ENCODE measurements around the gene TRAF3IP1.

GRCh38 chr2:238286095-238286494 is 34.2 kb upstream of the TRAF3IP1 start:
- no peak for TF ChIP-seq CTCF (IDR thresholded peaks at IDR 0.05)
- no peak for TF ChIP-seq POLR2A (IDR thresholded peaks at IDR 0.05)
